Activated CD8-positive, alpha-beta memory T cell treated with anti-CD3 and anti-CD28 coated beads, Interleukin-2, amount 50 U/mL, for 4 hours (primary cell): ENCODE results near the gene MAS1L.
"Not testable (repeated sequence)": the region's sequence is repeated elsewhere in the genome, so short reads cannot be mapped to it uniquely, and the experiment has no call there.

Experiments
- DNase-seq: peaks from one replicate; pipeline ENCODE4 v3.0.0-alpha.2; 2020

The MAS1L gene

GRCh38 chr6:29478740-29479139 is 9.0 kb downstream of the MAS1L start:
- no peak for DNase-seq

GRCh38 chr6:29477923-29478450 is 9.8 kb downstream of the MAS1L start:
- DNase-seq: no peak

GRCh38 chr6:29474996-29475395 is 12.8 kb downstream of the MAS1L start:
- DNase-seq: no peak

- DNase-seq: no peak
Measured at GRCh38 chr6:29466241-29466640, 21.5 kb downstream of the MAS1L start.

GRCh38 chr6:29465801-29466200 is 22.0 kb downstream of the MAS1L start:
- DNase-seq: no peak

GRCh38 chr6:29465279-29465678 is 22.5 kb downstream of the MAS1L start:
- DNase-seq: no peak

GRCh38 chr6:29462022-29462421 is 25.7 kb downstream of the MAS1L start:
- no peak for DNase-seq

- DNase-seq: no peak
Measured at GRCh38 chr6:29461021-29461814, 26.5 kb downstream of the MAS1L start.

- DNase-seq: no peak
Measured at GRCh38 chr6:29456971-29457370, 30.8 kb downstream of the MAS1L start, which contains the start of the genes OR11A1 and OR2H1. Gene OR11A1 (minus strand): TSS chr6:29457071. CDS start chr6:29427641, 29,430 bp downstream. Gene OR2H1 (plus strand): TSS chr6:29457155. CDS start chr6:29461770, 4,615 bp downstream.

GRCh38 chr6:29451471-29452193 is 36.1 kb downstream of the MAS1L start:
- no peak for DNase-seq

- no peak for DNase-seq
Measured at GRCh38 chr6:29447670-29448069, 40.1 kb downstream of the MAS1L start.

- not testable (repeated sequence) for DNase-seq
Measured at GRCh38 chr6:29444031-29444430, 43.7 kb downstream of the MAS1L start.

GRCh38 chr6:29442719-29443118 is 45.0 kb downstream of the MAS1L start:
- DNase-seq: no peak

GRCh38 chr6:29439006-29439405 is 48.8 kb downstream of the MAS1L start, which contains the start of gene OR10C1:
Gene OR10C1 (plus strand): TSS chr6:29439306. CDS start chr6:29440016, 710 bp downstream.
- no peak for DNase-seq

- not testable (repeated sequence) for DNase-seq
Measured at GRCh38 chr6:29436730-29437129, 51.0 kb downstream of the MAS1L start.
